NCI-H82 treated with DMSO at 0.1 percent for 48 hours (cell line): ENCODE measurements around the gene CDH15.
"Not testable (repeated sequence)": the region's sequence is repeated elsewhere in the genome, so short reads cannot be mapped to it uniquely, and the experiment has no call there.

Experiments
- DNase-seq: peaks from one replicate; lab custom pipeline; 2025; ENCODE audit not compliant: unreplicated experiment; lab: John Stamatoyannopoulos, UW

The CDH15 gene

GRCh38 chr16:89155851-89156739, 15.5 kb upstream of the CDH15 start:
- DNase-seq, result no peak

GRCh38 chr16:89156740-89157645, 14.6 kb upstream of the CDH15 start:
- no peak for DNase-seq

- DNase-seq, result no peak
Measured at GRCh38 chr16:89157778-89158177, 13.8 kb upstream of the CDH15 start.

- no peak for DNase-seq
Measured at GRCh38 chr16:89159066-89159849, 12.3 kb upstream of the CDH15 start.

- DNase-seq, result no peak
Measured at GRCh38 chr16:89159850-89160354, 11.6 kb upstream of the CDH15 start.

GRCh38 chr16:89160977-89161701, 10.4 kb upstream of the CDH15 start:
- DNase-seq, result no peak

GRCh38 chr16:89161763-89162713, 9.5 kb upstream of the CDH15 start:
- no peak for DNase-seq

GRCh38 chr16:89163297-89163696, 8.3 kb upstream of the CDH15 start:
- no peak for DNase-seq

- no peak for DNase-seq
Measured at GRCh38 chr16:89164436-89164835, 7.1 kb upstream of the CDH15 start.

- no peak for DNase-seq
Measured at GRCh38 chr16:89164847-89165680, 6.5 kb upstream of the CDH15 start.

GRCh38 chr16:89165681-89165979, 5.9 kb upstream of the CDH15 start:
- not testable (repeated sequence) for DNase-seq

- no peak for DNase-seq
Measured at GRCh38 chr16:89166696-89167424, 4.7 kb upstream of the CDH15 start.

- peak; percentile 24 for DNase-seq
Measured at GRCh38 chr16:89167425-89167941, 4.1 kb upstream of the CDH15 start.

GRCh38 chr16:89168381-89169189, 3.0 kb upstream of the CDH15 start:
- DNase-seq, result no peak

- DNase-seq, result no peak
Measured at GRCh38 chr16:89169778-89170177, 1.8 kb upstream of the CDH15 start.

GRCh38 chr16:89170346-89171215, 967 bp upstream of the CDH15 start:
- no peak for DNase-seq
